ENCODE data around the gene LIPC. TPM values are rescaled to one million over a fixed set of nuclear protein-coding genes. Genes with fewer than 3 reads are reported as not detected.
"Not testable (repeated sequence)": the region's sequence is repeated elsewhere in the genome, so short reads cannot be mapped to it uniquely, and the experiment has no call there.

Gene LIPC
- total RNA-seq, 1 donor from 2014 or later: not detected

GRCh38 chr15:58597943-58598828 is 166.4 kb downstream of the LIPC start:
- Histone ChIP-seq H3K36me3 (peaks cover 4 to 22% of the 10 kb centered on the region in 2 donors), H3K4me3 (no peak overlapping the region), H3K9me3 (no peaks in the 10 kb centered on the region), H3K4me1 (no peaks in the 10 kb centered on the region), H3K27ac (no peak overlapping the region), H3K27me3 (no peaks in the 10 kb centered on the region)
- no peak for DNase-seq (ENCODE audit: low spot score in 2 of 2)
- TF ChIP-seq CTCF (IDR thresholded peaks at IDR 0.05): no peak
- intact Hi-C loops (cut with DNase I): no loop called here

GRCh38 chr15:58598829-58599210 is 167.0 kb downstream of the LIPC start:
- no peak for DNase-seq (ENCODE audit: low spot score in 2 of 2)
- Histone ChIP-seq H3K9me3 (no peaks in the 10 kb centered on the region), H3K4me1 (no peaks in the 10 kb centered on the region), H3K36me3 (peaks cover 4 to 22% of the 10 kb centered on the region in 2 donors), H3K27me3 (no peaks in the 10 kb centered on the region), H3K27ac (no peak overlapping the region), H3K4me3 (no peak overlapping the region)
- intact Hi-C loops (cut with DNase I): no loop called here
- no peak for TF ChIP-seq CTCF (IDR thresholded peaks at IDR 0.05)

DNA sequence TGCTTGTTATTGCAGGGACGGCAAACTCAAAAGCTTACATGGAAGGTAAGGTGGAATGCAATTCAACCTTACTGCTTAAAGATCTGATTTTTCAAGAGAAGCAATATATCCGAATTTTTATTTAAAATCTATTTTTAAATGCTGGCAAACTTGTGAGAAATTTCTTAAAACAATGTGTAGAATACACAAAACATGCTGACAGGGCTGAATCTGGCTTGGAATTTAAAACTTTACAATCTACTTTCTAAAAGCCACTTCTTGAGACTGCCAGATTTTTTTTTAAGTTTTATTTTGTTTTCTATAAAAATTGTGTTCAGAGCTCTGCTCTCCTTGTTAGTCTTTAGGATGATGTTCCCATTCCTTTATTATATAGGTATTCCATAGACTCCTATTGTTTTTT is 171.0 kb downstream of the LIPC start:
- no peak for TF ChIP-seq CTCF (IDR thresholded peaks at IDR 0.05)

GRCh38 chr15:58603927-58604326 is 172.1 kb downstream of the LIPC start:
- H3K9me3 ChIP-seq; H3K27me3 ChIP-seq; intact Hi-C loops (cut with DNase I); H3K27ac ChIP-seq; DNase-seq (ENCODE audit: low spot score in 2 of 2); H3K4me3 ChIP-seq; H3K4me1 ChIP-seq: not testable (repeated sequence)
- peaks cover 0 to 11% of the 10 kb centered on the region in 2 donors for H3K36me3 ChIP-seq

More for the DNA sequence above, 171.0 kb downstream of the LIPC start:
- Histone ChIP-seq H3K27me3 (no peaks in the 10 kb centered on the region), H3K4me1 (no peaks in the 10 kb centered on the region), H3K36me3 (peaks cover 0 to 19% of the 10 kb centered on the region in 2 donors), H3K4me3 (no peak overlapping the region), H3K9me3 (no peaks in the 10 kb centered on the region), H3K27ac (no peak overlapping the region)
- intact Hi-C loops (cut with DNase I): no loop called here
- DNase-seq (ENCODE audit: low spot score in 2 of 2): no peak

GRCh38 chr15:58604455-58604923 is 172.7 kb downstream of the LIPC start:
- no peaks in the 10 kb centered on the region for H3K27me3 ChIP-seq
- H3K27ac ChIP-seq: no peak overlapping the region
- no peak for TF ChIP-seq CTCF (IDR thresholded peaks at IDR 0.05)
- DNase-seq (ENCODE audit: low spot score in 2 of 2): no peak
- H3K4me1 ChIP-seq: no peaks in the 10 kb centered on the region
- H3K36me3 ChIP-seq: peaks cover 0 to 9% of the 10 kb centered on the region in 2 donors
- no peak overlapping the region for H3K4me3 ChIP-seq
- H3K9me3 ChIP-seq: no peaks in the 10 kb centered on the region
- intact Hi-C loops (cut with DNase I): no loop called here

- Histone ChIP-seq H3K9me3 (no peaks in the 10 kb centered on the region), H3K36me3 (peaks cover 0 to 20% of the 10 kb centered on the region in 2 donors), H3K27me3 (no peaks in the 10 kb centered on the region), H3K4me1 (no peaks in the 10 kb centered on the region), H3K27ac (no peak overlapping the region), H3K4me3 (no peak overlapping the region)
- no peak for DNase-seq (ENCODE audit: low spot score in 2 of 2)
- intact Hi-C loops (cut with DNase I): no loop called here
- TF ChIP-seq CTCF (IDR thresholded peaks at IDR 0.05): no peak
These were observed 174.2 kb downstream of the LIPC start for GRCh38 chr15:58605931-58606530.

Measured in ascending aorta (tissue), 2 donors.